IPS-NIHi7 (cell line): Measurements from ENCODE around the gene COMMD9.

Experiments
- DNase-seq: peaks from one replicate; pipeline ENCODE4 v3.0.0; 2012; ENCODE audit warnings: mixed read lengths; ENCODE audit errors: extremely low spot score

Gene COMMD9

GRCh38 chr11:36257351-36257750 is 31.9 kb downstream of the COMMD9 start:
- DNase-seq: no peak

GRCh38 chr11:36254713-36255112 is 34.5 kb downstream of the COMMD9 start:
- DNase-seq: no peak

GRCh38 chr11:36253238-36253637 is 36.0 kb downstream of the COMMD9 start:
- DNase-seq: no peak

GRCh38 chr11:36251823-36252222 is 37.4 kb downstream of the COMMD9 start:
- DNase-seq: no peak

GRCh38 chr11:36249246-36249645 is 40.0 kb downstream of the COMMD9 start:
- DNase-seq: no peak

GRCh38 chr11:36248436-36248835 is 40.8 kb downstream of the COMMD9 start:
- no peak for DNase-seq

- DNase-seq: no peak
Measured at GRCh38 chr11:36247493-36247892, 41.7 kb downstream of the COMMD9 start.

- DNase-seq: no peak
Measured at GRCh38 chr11:36243641-36244040, 45.6 kb downstream of the COMMD9 start.

- no peak for DNase-seq
Measured at GRCh38 chr11:36241497-36241896, 47.7 kb downstream of the COMMD9 start.

- DNase-seq: no peak
Measured at GRCh38 chr11:36240801-36241200, 48.4 kb downstream of the COMMD9 start.

GRCh38 chr11:36240173-36240572 is 49.1 kb downstream of the COMMD9 start:
- no peak for DNase-seq

GRCh38 chr11:36239636-36240035 is 49.6 kb downstream of the COMMD9 start:
- no peak for DNase-seq

GRCh38 chr11:36238881-36239280 is 50.3 kb downstream of the COMMD9 start:
- DNase-seq: no peak

GRCh38 chr11:36238036-36238631 is 51.1 kb downstream of the COMMD9 start:
- no peak for DNase-seq

GRCh38 chr11:36237391-36237790 is 51.8 kb downstream of the COMMD9 start:
- DNase-seq: no peak

GRCh38 chr11:36235750-36236149 is 53.5 kb downstream of the COMMD9 start:
- no peak for DNase-seq

GRCh38 chr11:36234825-36235224 is 54.4 kb downstream of the COMMD9 start:
- DNase-seq: no peak

GRCh38 chr11:36233204-36233603 is 56.0 kb downstream of the COMMD9 start:
- DNase-seq: no peak

GRCh38 chr11:36230779-36231699 is 58.2 kb downstream of the COMMD9 start:
- no peak for DNase-seq

GRCh38 chr11:36229091-36229705 is 60.0 kb downstream of the COMMD9 start:
- DNase-seq: no peak

- DNase-seq: no peak
Measured at GRCh38 chr11:36228689-36229088, 60.5 kb downstream of the COMMD9 start.

- DNase-seq: no peak
Measured at GRCh38 chr11:36227044-36227443, 62.2 kb downstream of the COMMD9 start.
